Urothelium cell line (cell line): ENCODE data around the gene GLRA1.
"Not testable (repeated sequence)": the region's sequence is repeated elsewhere in the genome, so short reads cannot be mapped to it uniquely, and the experiment has no call there.

Experiments used
- DNase-seq: peaks from one replicate; pipeline ENCODE4 v3.0.0; 2011; ENCODE audit warnings: low spot score, mixed read lengths
- FAIRE-seq: peaks from 2 replicates; lab custom pipeline; 2011; peaks lifted over from hg19 to GRCh38; lab: Jason Lieb, UNC

The GLRA1 gene

GRCh38 chr5:151886546-151887275 is 37.9 kb downstream of the GLRA1 start:
- FAIRE-seq = no peak
- no peak for DNase-seq

- DNase-seq (no peak), FAIRE-seq (no peak)
Observed at GRCh38 chr5:151885138-151885908, 39.3 kb downstream of the GLRA1 start.

- no peak for FAIRE-seq
- no peak for DNase-seq
Observed at GRCh38 chr5:151881621-151882225, 42.9 kb downstream of the GLRA1 start.

- no peak for DNase-seq
- FAIRE-seq = no peak
Observed at GRCh38 chr5:151880324-151880723, 44.3 kb downstream of the GLRA1 start.

GRCh38 chr5:151873701-151874100 is 51.0 kb downstream of the GLRA1 start:
- FAIRE-seq (no peak), DNase-seq (no peak)

GRCh38 chr5:151872701-151873100 is 52.0 kb downstream of the GLRA1 start:
- DNase-seq (no peak), FAIRE-seq (no peak)

- FAIRE-seq (peak; percentile 77), DNase-seq (peak; percentile 87)
Observed at GRCh38 chr5:151870820-151871219, 53.8 kb downstream of the GLRA1 start.

GRCh38 chr5:151870271-151870670 is 54.4 kb downstream of the GLRA1 start:
- DNase-seq (no peak), FAIRE-seq (no peak)

- FAIRE-seq (no peak), DNase-seq (no peak)
Observed at GRCh38 chr5:151869843-151870242, 54.8 kb downstream of the GLRA1 start.

GRCh38 chr5:151868451-151868850 is 56.2 kb downstream of the GLRA1 start:
- FAIRE-seq = no peak

GRCh38 chr5:151864061-151864748 is 60.4 kb downstream of the GLRA1 start:
- DNase-seq (no peak), FAIRE-seq (no peak)

More at GRCh38 chr5:151868451-151868850, 56.2 kb downstream of the GLRA1 start:
- no peak for DNase-seq

- no peak for FAIRE-seq
- DNase-seq = no peak
Observed at GRCh38 chr5:151863566-151863965, 61.1 kb downstream of the GLRA1 start.

- DNase-seq = no peak
- FAIRE-seq = no peak
Observed at GRCh38 chr5:151862811-151863472, 61.7 kb downstream of the GLRA1 start.

- DNase-seq, FAIRE-seq: not testable (repeated sequence)
Observed at GRCh38 chr5:151860867-151861266, 63.8 kb downstream of the GLRA1 start.

GRCh38 chr5:151856861-151857260 is 67.8 kb downstream of the GLRA1 start:
- no peak for FAIRE-seq
- DNase-seq = no peak

GRCh38 chr5:151855701-151856100 is 69.0 kb downstream of the GLRA1 start:
- FAIRE-seq (no peak), DNase-seq (no peak)

- FAIRE-seq (no peak), DNase-seq (no peak)
Observed at GRCh38 chr5:151847871-151848270, 76.8 kb downstream of the GLRA1 start.

- FAIRE-seq (no peak), DNase-seq (no peak)
Observed at GRCh38 chr5:151846765-151847164, 77.9 kb downstream of the GLRA1 start.

GRCh38 chr5:151832843-151833242 is 91.8 kb downstream of the GLRA1 start:
- not testable (repeated sequence) for DNase-seq, FAIRE-seq

- FAIRE-seq = no peak
- no peak for DNase-seq
Observed at GRCh38 chr5:151829370-151829769, 95.3 kb downstream of the GLRA1 start.

- FAIRE-seq = no peak
- DNase-seq = peak; percentile 60
Observed at GRCh38 chr5:151825445-151825844, 99.2 kb downstream of the GLRA1 start.
